GM19193 (cell line): ENCODE data around the gene KANK4.

Experiments used
- POLR2A ChIP-seq: IDR thresholded peaks from 4 replicates; pipeline ENCODE4 v1.6.1; 2011; ENCODE audit not compliant: insufficient read depth, insufficient read length; ENCODE audit errors: extremely low read depth

KANK4 gene

DNA sequence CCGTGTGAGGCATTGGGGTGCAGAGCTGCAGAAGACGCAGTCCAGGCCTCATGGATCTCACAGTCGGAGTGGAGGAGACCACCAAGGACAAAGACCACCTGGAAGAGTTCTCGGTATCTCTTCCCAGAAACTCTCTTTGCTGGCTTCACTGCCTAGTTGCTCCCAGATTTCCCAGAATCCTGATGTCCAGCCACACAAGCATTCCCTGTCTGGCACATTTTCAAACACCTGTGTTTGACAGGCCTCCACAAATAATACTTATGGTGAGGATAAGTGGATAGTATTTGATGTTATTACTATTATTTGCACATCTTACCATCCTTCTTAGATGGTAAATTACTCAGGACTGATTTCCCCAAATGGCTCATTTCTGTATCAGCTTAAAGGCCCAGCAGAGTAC is 27.7 kb upstream of the KANK4 start:
- TF ChIP-seq POLR2A = no peak

DNA sequence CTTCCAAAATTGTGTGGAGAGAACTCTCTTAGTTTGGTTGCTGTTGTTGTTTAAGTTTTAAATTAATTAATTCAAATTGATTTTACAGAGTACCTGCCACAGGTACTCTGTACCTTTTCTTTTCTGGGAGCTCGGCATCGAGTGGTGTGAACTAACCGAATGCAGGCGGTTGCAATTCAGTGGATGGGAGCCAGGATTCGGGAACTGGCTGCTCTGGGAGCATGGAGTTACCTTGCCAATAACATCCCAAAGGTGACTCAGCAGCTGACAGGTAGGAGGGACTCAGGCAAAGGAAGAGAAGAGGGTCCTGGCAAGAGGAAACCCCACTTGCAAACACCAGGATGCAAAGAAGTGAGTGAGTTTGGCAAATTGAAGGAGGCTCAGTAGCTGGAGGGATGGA is 24.7 kb upstream of the KANK4 start:
- TF ChIP-seq POLR2A = no peak

DNA sequence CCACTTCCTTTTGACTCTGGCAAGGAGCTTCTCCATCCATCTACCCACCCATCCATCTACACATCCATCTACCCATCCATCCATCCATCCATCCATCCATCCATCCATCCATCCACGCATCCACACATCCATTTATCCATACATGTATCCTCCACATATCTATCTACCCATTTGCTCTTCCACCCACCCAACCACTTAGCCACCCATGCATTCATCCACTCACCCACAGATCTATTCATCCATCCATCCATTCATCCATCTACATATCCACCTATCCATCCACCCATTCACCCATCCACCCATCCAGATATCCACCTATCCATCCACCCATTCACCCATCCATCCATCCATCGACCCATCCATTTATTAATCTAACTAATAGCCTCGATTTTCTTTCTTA is 23.0 kb upstream of the KANK4 start:
- TF ChIP-seq POLR2A = no peak

- TF ChIP-seq POLR2A = no peak
These were observed 22.4 kb upstream of the KANK4 start for GRCh38 chr1:62341615-62342014.

GRCh38 chr1:62341089-62341488 is 21.9 kb upstream of the KANK4 start:
- no peak for TF ChIP-seq POLR2A

- TF ChIP-seq POLR2A = no peak
These were observed 18.7 kb upstream of the KANK4 start for GRCh38 chr1:62337706-62338631.

DNA sequence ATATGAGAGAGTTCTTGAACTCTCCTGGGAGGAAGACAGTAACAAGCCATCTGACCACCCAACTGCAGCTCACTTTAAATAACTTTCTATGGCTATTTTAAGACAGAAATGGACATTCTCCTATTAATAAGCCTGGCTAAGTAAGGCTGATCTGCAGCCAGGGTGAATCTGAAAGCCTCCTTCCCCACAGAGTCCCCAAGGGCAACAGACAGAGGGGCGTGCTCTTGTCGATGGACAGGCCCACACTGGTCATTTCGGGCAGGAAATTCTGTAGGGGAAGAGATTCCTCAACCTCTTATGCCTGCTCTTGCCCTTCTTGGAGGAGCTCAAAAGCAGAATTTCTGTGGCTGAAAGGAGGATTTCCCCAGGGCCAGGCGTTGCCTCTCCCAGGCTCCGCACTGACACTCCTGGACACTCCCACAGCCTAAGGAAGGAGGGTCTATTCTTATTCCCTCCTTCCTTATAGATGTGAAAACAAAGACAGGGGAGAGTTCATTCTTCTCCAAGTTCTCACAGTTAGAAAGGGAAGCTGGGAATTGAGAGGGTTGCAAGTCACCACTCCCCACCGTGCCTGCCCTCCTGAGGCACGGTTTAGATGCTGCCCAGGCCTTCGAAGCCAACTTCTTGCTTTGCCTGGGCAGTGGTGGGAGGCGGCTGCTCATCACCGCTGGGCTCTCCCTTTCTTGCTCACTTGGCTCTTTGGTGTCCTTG is 17.9 kb upstream of the KANK4 start:
- no peak for TF ChIP-seq POLR2A

DNA sequence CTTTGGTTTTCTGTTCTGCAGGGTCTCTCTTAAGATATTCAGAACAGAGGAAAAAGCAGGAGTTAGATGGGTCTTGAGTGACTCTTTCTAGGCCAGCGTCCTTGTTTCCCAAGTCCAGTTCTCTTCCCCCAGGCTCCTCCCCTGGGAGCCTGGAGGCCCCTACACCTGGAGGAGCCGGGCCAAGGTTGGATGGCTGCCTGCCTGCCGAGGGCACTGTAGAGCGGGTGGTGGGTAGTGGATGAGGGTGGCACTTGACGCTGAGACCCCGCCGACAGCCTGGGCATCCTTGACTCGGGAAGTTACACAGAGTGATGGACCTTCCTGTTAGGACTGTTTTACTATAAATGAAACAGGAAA is 17.4 kb upstream of the KANK4 start:
- no peak for TF ChIP-seq POLR2A

DNA sequence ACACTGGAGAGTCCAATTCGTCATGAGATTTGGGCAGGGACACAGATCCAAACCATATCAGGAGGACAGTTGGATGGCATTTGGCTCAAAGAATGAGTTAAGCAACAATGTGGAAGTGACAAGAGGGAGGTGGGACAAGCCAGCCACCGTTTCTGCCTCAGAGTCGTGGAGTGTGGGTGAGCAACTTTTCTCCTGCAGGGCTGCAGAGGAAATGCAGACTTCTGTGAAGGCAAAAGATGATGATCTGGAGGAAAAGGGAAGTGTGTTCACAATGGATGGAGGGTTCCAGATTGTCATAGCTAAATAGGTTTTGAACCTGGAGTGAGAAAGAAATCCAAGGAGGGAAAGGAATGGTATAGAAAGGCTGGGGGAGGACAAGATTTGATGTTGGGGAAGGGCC is 16.4 kb upstream of the KANK4 start:
- no peak for TF ChIP-seq POLR2A

GRCh38 chr1:62334434-62334985 is 15.3 kb upstream of the KANK4 start:
- no peak for TF ChIP-seq POLR2A

DNA sequence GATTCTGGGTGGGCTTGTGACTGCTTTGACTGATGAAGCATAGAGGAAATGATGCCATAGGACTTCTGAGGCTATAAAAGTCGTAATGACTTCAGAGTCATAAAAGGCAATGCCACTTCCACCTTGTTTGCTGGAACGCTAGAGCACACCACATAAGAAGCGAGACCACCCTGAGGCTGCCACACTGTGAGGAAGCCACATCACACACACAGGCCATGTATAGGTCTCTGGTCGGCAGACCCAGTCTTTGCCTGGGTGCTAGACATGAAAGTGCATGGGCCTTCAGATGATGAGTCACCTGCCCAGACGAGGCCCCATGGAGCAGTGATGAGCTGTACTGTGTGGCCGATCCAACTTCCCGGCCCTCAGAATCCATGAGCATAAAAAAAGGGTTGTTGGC is 14.2 kb upstream of the KANK4 start:
- no peak for TF ChIP-seq POLR2A

DNA sequence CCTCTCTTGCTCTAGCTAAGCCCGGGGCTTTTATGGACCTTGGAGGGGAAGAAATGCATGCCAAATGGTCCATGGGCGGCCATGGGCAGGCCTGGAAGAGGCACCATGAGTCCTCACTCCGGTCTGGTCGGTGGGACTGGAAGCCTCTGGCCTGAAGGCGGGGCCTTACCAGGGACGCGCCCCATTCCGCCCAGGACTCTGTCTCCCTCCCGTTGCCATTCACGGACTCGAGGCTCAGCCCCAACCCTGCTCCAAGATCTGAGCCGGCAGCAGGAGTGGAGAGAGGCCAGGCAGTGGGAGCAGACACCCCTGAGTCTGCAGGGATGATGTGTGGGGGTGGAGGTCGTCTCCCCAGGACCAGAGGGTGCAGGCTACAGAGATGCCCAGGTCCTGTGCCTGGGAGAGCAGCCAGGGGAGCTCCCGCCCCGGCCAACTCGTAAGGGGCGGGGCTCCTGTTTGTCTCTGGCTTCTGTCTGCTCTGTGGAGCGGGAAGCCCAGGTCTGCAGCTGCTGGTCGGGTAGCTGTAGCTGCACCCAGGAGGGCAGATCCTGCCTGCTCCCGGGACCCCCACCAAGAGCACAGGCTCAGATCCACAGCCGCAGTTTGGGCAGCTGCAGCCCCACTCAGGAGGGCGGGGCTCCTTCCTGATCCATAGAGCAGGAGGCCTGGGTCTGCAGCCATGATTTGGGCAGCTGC is 8.3 kb upstream of the KANK4 start:
- TF ChIP-seq POLR2A = no peak

GRCh38 chr1:62325681-62326080 is 6.4 kb upstream of the KANK4 start:
- no peak for TF ChIP-seq POLR2A

GRCh38 chr1:62325081-62325480 is 5.8 kb upstream of the KANK4 start:
- no peak for TF ChIP-seq POLR2A

DNA sequence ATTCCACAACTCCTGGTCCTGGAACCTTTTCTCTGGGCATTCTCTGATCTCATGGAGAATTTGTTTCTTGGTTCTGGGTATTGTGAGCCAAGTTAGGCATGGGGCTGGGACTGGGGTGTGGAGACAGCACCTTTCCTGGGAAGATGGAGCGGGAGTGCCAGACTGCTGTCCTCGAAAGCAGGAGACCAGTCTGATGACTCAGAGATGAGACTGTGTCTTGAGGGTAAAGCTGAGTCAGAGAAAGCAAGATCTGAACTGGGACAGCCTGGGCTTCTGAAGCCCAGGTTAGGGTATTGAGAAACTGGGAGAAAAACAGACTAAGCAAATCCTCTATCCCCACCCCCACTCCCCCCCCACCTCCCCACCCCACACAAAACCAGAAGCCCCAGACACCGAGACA is 2.2 kb upstream of the KANK4 start:
- TF ChIP-seq POLR2A = no peak
